GM19099 (cell line): Measurements from ENCODE around the gene GPX4.

Experiments
- POLR2A ChIP-seq: IDR thresholded peaks from 3 replicates; pipeline ENCODE4 v1.6.1; 2011; ENCODE audit warnings: low read depth; ENCODE audit not compliant: insufficient read length; ENCODE audit errors: extremely low read depth

GPX4 gene

DNA sequence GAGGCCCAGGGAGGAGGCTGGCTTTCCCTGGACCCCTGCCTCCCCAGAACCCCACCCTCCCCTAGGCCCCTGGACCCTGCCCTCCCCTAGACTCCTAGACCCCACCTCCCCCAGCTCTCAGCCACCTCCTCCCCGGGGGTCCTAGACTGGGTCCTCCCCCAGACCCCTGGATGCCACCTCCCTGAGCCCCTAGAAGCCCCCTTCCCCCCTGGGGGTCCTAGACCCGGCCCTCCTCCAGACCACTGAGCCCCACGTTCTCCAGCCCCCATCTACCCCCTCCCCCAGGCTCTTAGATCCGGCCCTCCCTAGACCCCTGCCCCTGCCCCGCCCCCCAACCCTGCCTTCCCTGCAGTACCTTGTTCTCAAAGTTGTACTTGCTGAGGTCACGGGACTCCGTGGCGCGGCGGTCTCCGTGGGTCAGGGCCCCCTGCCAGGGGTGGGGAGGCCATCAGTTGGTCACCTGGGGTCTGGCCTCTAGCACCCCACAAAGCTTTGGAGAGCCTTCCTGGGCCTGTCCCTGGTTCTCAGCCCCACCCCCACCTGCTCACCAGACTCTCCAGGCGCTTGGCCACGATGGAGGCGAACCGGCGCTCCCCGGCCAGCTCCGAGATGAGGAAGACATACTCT is 8.0 kb downstream of the GPX4 start:
- TF ChIP-seq POLR2A = no peak

DNA sequence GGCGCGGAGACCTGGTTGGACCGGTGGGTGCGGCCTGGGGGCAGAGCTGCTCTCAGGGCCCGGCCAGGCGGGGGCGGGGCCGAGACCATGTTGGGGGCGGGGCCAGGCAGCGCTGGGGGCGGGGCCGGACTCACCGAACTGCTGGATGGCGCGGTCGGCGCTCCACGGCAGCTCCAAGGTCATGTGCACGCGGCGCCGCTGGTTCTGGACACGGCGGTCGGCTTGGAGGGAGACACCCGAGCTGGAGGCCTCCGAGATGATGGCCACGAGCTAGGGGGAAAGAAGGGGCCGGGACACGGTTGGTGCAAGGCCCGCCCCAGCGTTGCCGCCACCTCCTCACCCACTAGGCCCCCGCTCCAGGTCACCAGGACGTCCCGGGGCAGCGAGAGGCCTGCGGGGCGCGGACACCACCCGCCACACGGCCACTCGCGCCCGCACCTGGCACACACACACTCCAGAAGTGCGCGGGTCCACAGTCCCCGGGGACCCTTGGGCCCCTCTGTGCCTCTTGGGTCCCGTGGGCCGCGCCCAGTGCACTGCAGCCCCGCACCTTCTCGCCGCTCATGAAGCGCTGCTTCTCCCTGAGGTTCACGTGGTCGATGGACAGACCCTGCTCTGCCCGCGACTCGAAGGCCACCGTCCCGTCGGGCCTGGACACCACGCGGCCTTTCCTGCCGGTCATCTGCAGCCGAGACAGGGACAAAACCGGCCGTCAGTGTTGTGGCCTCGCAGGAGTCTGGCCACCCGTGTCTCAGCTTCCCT is 8.7 kb downstream of the GPX4 start:
- no peak for TF ChIP-seq POLR2A

GRCh38 chr19:1113030-1113985 is 9.5 kb downstream of the GPX4 start:
- TF ChIP-seq POLR2A = no peak

- no peak for TF ChIP-seq POLR2A
Observed at GRCh38 chr19:1113986-1114483, 10.2 kb downstream of the GPX4 start.

GRCh38 chr19:1115646-1116420 is 12.0 kb downstream of the GPX4 start:
- no peak for TF ChIP-seq POLR2A

DNA sequence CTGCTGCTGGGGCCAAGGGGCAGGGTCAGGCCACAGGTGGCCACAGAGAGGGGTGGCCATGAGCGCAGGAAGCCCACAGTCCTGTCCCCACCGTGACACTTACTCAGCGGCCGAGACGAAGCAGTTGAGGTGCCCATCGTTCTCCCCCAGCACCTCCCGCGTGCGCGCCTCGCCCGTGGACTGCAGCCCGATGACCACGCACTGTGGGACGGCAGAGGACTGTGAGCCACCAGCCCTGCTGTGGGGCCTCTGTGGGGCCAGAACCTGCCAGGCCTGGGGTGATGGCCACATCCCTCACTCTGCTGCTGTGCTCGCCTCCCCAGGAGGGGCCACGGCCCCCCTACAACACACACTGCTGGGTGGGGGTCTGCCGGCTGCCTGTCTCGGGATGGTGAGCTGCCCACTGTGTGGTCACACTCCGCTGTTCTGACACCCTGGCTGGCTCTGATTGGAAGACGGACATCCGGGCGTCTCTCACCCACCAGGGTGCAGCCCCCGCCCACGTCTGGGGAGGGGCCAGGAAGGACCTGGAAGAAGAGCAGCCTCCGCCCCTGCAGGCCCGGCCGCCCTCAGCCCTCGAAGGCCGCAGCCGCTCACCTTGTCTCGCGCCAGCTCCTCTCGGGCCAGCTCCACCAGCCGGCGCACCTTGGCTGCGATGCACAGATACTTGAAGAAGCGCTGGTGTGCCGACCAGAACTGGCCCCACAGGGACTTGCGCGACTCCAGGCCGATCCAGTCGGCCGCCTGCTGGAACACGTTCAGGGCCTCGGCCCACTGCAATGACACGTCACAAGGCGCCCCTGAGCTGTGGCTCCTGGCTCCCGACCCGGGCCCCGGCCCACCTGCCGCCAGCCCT is 13.2 kb downstream of the GPX4 start:
- TF ChIP-seq POLR2A = no peak

GRCh38 chr19:1117654-1118053 is 13.9 kb downstream of the GPX4 start:
- no peak for TF ChIP-seq POLR2A

GRCh38 chr19:1118999-1119398 is 15.2 kb downstream of the GPX4 start:
- TF ChIP-seq POLR2A = no peak

- TF ChIP-seq POLR2A = no peak
Observed at GRCh38 chr19:1119475-1120217, 15.9 kb downstream of the GPX4 start.

- no peak for TF ChIP-seq POLR2A
Observed at GRCh38 chr19:1121395-1121794, 17.6 kb downstream of the GPX4 start.

- no peak for TF ChIP-seq POLR2A
Observed at GRCh38 chr19:1122021-1122971, 18.5 kb downstream of the GPX4 start.

- TF ChIP-seq POLR2A = no peak
Observed at GRCh38 chr19:1122972-1123363, 19.2 kb downstream of the GPX4 start.
